Nephron progenitor cell (in vitro differentiated cells): ENCODE results near the gene PLA2R1.
"Not testable (repeated sequence)": the region's sequence is repeated elsewhere in the genome, so short reads cannot be mapped to it uniquely, and the experiment has no call there.

Experiments used
- DNase-seq: peaks from one replicate; pipeline ENCODE4 v3.0.0; 2021
- H3K27ac Mint-ChIP-seq: 2 replicates; pipeline ENCODE4 v1.8.0; 2021; ENCODE audit warnings: mild to moderate bottlenecking, moderate library complexity, mixed read lengths
- H3K27me3 Mint-ChIP-seq: 2 replicates; pipeline ENCODE4 v1.8.0; 2021; ENCODE audit warnings: mild to moderate bottlenecking, low read depth, mixed read lengths; ENCODE audit not compliant: poor library complexity
- H3K36me3 Mint-ChIP-seq: 2 replicates; pipeline ENCODE4 v1.8.0; 2021; ENCODE audit warnings: low read depth, mixed read lengths
- H3K4me1 Mint-ChIP-seq: 2 replicates; pipeline ENCODE4 v1.8.0; 2021; ENCODE audit warnings: mixed read lengths
- H3K4me3 Mint-ChIP-seq: 2 replicates; pipeline ENCODE4 v1.8.0; 2021; ENCODE audit warnings: mild to moderate bottlenecking, moderate library complexity, mixed read lengths
- H3K9me3 Mint-ChIP-seq: 2 replicates; pipeline ENCODE4 v1.8.0; 2021; ENCODE audit warnings: mild to moderate bottlenecking, moderate library complexity, mixed read lengths
- TF ChIP-seq, protein P1 (sequence below): fragments of 200-600 bp; sonication (generic); IDR thresholded peaks from 2 replicates; pipeline ENCODE4 v1.5.0; 2021; ENCODE audit warnings: antibody characterized with exemption

Gene PLA2R1

GRCh38 chr2:159971365-159972152 lies 90.9 kb downstream of the PLA2R1 start:
- Mint-ChIP-seq H3K36me3 (no peaks in the 10 kb centered on the region), H3K27ac (no peak overlapping the region), H3K9me3 (no peaks in the 10 kb centered on the region), H3K4me3 (no peak overlapping the region), H3K4me1 (no peaks in the 10 kb centered on the region), H3K27me3 (no peaks in the 10 kb centered on the region)
- TF ChIP-seq, protein P1, sequence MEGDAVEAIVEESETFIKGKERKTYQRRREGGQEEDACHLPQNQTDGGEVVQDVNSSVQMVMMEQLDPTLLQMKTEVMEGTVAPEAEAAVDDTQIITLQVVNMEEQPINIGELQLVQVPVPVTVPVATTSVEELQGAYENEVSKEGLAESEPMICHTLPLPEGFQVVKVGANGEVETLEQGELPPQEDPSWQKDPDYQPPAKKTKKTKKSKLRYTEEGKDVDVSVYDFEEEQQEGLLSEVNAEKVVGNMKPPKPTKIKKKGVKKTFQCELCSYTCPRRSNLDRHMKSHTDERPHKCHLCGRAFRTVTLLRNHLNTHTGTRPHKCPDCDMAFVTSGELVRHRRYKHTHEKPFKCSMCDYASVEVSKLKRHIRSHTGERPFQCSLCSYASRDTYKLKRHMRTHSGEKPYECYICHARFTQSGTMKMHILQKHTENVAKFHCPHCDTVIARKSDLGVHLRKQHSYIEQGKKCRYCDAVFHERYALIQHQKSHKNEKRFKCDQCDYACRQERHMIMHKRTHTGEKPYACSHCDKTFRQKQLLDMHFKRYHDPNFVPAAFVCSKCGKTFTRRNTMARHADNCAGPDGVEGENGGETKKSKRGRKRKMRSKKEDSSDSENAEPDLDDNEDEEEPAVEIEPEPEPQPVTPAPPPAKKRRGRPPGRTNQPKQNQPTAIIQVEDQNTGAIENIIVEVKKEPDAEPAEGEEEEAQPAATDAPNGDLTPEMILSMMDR = no peak
- DNase-seq = no peak

GRCh38 chr2:159970548-159970947 lies 91.9 kb downstream of the PLA2R1 start:
- DNase-seq, H3K36me3 Mint-ChIP-seq, H3K4me3 Mint-ChIP-seq, H3K27ac Mint-ChIP-seq, H3K4me1 Mint-ChIP-seq, H3K27me3 Mint-ChIP-seq, H3K9me3 Mint-ChIP-seq: not testable (repeated sequence)

DNA sequence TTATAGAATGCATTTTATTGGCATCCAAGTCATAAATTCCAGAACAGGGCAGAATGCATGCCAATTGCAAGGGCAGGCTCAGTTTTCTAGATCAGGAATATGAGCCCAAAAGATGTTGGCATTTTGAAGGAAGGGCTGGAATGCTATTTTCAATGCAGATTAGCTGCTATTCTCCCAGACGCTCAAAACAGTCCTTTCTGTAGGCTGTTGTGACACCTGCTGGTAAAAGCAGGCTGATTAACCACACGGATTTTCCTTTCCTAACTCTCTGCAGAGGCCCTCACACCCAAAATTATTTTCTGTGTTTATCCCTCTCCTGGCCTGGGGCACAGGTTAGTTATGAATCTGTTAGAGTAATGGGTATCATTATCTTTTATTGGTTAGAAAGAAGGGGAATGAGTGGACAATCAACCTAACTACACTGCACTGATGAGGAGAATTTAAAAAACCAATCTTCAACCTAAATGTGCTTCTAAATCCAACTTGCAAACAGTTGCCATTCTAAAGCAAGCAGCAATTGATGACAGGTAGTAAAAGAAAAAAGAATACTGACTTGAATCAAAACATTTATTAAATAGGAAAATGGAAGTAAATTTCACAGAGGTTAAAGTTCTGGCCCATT lies 94.0 kb downstream of the PLA2R1 start:
- H3K9me3 Mint-ChIP-seq = no peaks in the 10 kb centered on the region
- H3K27me3 Mint-ChIP-seq = no peaks in the 10 kb centered on the region
- no peak overlapping the region for H3K4me3 Mint-ChIP-seq
- DNase-seq = peak; percentile 13
- H3K36me3 Mint-ChIP-seq = no peaks in the 10 kb centered on the region
- H3K4me1 Mint-ChIP-seq = no peaks in the 10 kb centered on the region
- TF ChIP-seq, protein P1 = peak; percentile 47
- H3K27ac Mint-ChIP-seq = no peak overlapping the region

DNA sequence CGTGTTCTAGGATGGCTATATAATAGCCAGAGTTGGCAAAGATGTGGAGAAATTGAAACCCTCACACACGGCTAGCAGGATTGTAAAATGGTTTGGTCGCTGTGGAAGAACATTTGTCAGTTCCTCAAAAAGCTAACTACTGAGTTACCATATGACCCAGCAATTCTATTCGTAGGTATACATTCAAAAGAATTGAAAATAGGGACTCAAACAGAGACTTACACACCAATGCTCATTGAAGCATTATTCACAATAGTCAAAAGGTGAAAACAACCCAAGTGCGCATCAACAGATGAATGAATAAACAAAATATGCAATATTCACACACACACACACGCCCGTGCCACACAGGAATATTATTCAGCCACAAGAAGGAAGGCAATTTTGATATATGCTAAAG lies 98.7 kb downstream of the PLA2R1 start:
- Mint-ChIP-seq H3K4me3 (no peak overlapping the region), H3K4me1 (peaks cover 6% of the 10 kb centered on the region), H3K9me3 (no peaks in the 10 kb centered on the region), H3K27me3 (peaks cover 12% of the 10 kb centered on the region), H3K27ac (no peak overlapping the region), H3K36me3 (no peaks in the 10 kb centered on the region)
- DNase-seq = no peak
- TF ChIP-seq, protein P1 = no peak

DNA sequence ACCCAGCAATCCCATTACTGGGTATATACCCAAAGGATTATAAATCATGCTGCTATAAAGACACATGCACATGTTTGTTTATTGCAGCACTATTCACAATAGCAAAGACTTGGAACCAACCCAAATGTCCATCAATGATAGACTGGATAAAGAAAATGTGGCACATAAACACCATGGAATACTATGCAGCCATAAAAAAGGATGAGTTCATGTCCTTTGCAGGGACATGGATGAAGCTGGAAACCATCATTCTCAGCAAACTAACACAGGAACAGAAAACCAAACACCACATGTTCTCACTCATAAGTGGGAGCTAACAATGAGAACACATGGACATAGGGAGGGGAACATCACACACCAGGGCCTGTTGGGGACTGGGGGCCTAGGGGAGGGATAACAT lies 99.9 kb downstream of the PLA2R1 start:
- peaks cover 12% of the 10 kb centered on the region for H3K27me3 Mint-ChIP-seq
- not testable (repeated sequence) for H3K36me3 Mint-ChIP-seq, H3K4me3 Mint-ChIP-seq, H3K27ac Mint-ChIP-seq, H3K9me3 Mint-ChIP-seq, DNase-seq, H3K4me1 Mint-ChIP-seq

- no peak for DNase-seq
- TF ChIP-seq, protein P1 = no peak
- H3K9me3 Mint-ChIP-seq = no peaks in the 10 kb centered on the region
- no peak overlapping the region for H3K4me3 Mint-ChIP-seq
- H3K4me1 Mint-ChIP-seq = peaks cover 6% of the 10 kb centered on the region
- no peaks in the 10 kb centered on the region for H3K36me3 Mint-ChIP-seq
- H3K27me3 Mint-ChIP-seq = peaks cover 12% of the 10 kb centered on the region
- H3K27ac Mint-ChIP-seq = no peak overlapping the region
Measured at GRCh38 chr2:159961451-159961850, 101.0 kb downstream of the PLA2R1 start.

GRCh38 chr2:159961037-159961436 lies 101.4 kb downstream of the PLA2R1 start:
- Mint-ChIP-seq H3K9me3 (no peaks in the 10 kb centered on the region), H3K27me3 (peaks cover 12% of the 10 kb centered on the region), H3K4me3 (no peak overlapping the region), H3K27ac (no peak overlapping the region), H3K36me3 (no peaks in the 10 kb centered on the region), H3K4me1 (peaks cover 6% of the 10 kb centered on the region)
- DNase-seq = no peak
- TF ChIP-seq, protein P1 = no peak
